Muscle layer of colon (tissue), 2 donors: ENCODE results near the gene KRTAP4-1.
"Not testable (repeated sequence)": the region's sequence is repeated elsewhere in the genome, so short reads cannot be mapped to it uniquely, and the experiment has no call there.

Experiments
- H3K27ac ChIP-seq: one replicate; pipeline ENCODE4 v1.7.0; 2013; ENCODE audit warnings: low read depth, mild to moderate bottlenecking, low read length, moderate library complexity
- H3K27me3 ChIP-seq, 2 donors: one replicate each; pipeline ENCODE4 v1.7.0; 2013; ENCODE audit warnings: low read length in 2 of 2, mild to moderate bottlenecking in 2 of 2; ENCODE audit not compliant: insufficient read depth in 2 of 2, control insufficient read depth in 1 of 2
- H3K36me3 ChIP-seq: one replicate; pipeline ENCODE4 v1.7.0; 2013; ENCODE audit warnings: mild to moderate bottlenecking, low read length; ENCODE audit not compliant: insufficient read depth
- H3K4me1 ChIP-seq: one replicate; pipeline ENCODE4 v1.7.0; 2013; ENCODE audit warnings: mild to moderate bottlenecking, low read length; ENCODE audit not compliant: insufficient read depth
- H3K4me3 ChIP-seq, 2 donors: one replicate each; pipeline ENCODE4 v1.7.0; 2013; ENCODE audit warnings: low read length in 2 of 2, low read depth in 1 of 2, mild to moderate bottlenecking in 1 of 2, moderate library complexity in 1 of 2
- H3K9ac ChIP-seq: one replicate; pipeline ENCODE4 v1.7.0; 2013; ENCODE audit warnings: low read length
- H3K9me3 ChIP-seq: one replicate; pipeline ENCODE4 v1.7.0; 2013; ENCODE audit warnings: mild to moderate bottlenecking, low read length
- donor health status: abdominal sarcoma.
- donor health status: Adenocarcinoma of cecum.

Gene KRTAP4-1

DNA sequence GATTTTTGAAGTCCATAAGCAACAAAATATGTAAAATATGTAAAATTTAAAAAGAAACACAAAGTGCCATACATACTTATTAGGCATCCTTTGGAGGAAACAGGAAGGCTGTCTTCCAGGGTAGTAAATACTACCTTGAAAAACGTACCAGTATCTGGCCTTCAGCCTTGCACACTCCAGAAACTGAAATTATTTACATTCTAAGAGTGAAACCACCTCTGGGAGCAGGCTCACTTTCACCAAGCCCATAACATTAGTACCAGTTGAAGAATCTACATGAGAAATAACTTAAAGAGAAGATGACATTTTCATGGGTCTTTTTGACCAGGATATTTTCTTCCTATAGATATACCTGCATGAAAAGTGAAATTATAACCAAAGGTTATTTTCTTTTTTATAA is 11.4 kb upstream of the KRTAP4-1 start:
- no peaks in the 10 kb centered on the region for H3K27me3 ChIP-seq
- no peak overlapping the region for H3K27ac ChIP-seq
- H3K4me1 ChIP-seq: no peaks in the 10 kb centered on the region
- no peaks in the 10 kb centered on the region for H3K36me3 ChIP-seq
- no peak overlapping the region for H3K9ac ChIP-seq
- no peak overlapping the region for H3K4me3 ChIP-seq
- H3K9me3 ChIP-seq: no peaks in the 10 kb centered on the region

DNA sequence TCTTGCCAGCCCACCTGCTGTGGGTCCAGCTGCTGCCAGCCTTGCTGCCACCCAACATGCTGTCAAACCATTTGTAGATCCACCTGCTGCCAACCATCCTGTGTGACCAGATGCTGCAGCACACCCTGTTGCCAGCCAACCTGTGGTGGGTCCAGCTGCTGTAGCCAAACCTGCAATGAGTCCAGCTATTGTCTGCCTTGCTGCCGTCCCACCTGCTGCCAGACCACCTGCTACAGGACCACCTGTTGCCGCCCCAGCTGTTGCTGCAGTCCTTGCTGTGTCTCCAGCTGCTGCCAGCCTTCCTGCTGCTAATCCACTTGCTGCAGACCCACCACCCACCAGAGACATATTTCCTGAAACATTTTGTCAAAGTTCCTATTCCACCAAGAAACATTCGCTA is 5.6 kb upstream of the KRTAP4-1 start:
- Histone ChIP-seq H3K4me3 (no peak overlapping the region), H3K9ac (no peak overlapping the region), H3K36me3 (no peaks in the 10 kb centered on the region), H3K9me3 (no peaks in the 10 kb centered on the region), H3K27me3 (peaks cover 0 to 4% of the 10 kb centered on the region in 2 donors), H3K27ac (no peak overlapping the region), H3K4me1 (no peaks in the 10 kb centered on the region)

DNA sequence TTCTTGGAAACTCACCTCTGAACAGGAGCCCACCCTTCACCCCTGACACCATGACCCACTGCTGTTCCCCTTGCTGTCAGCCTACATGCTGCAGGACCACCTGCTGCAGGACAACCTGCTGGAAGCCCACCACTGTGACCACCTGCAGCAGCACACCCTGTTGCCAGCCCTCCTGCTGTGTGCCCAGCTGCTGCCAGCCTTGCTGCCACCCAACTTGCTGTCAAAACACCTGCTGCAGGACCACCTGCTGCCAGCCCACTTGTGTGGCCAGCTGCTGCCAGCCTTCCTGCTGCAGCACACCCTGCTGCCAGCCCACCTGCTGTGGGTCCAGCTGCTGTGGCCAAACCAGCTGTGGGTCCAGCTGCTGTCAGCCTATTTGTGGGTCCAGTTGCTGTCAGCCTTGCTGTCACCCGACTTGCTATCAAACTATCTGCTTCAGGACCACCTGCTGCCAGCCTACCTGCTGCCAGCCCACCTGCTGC is 5.2 kb upstream of the KRTAP4-1 start, which contains the start of gene KRTAP9-1:
KRTAP9-1 (plus strand) TSS at position 51 of the 482 bp plus-strand sequence; CDS start at position 51, 0 bp downstream.
- H3K9ac ChIP-seq, H3K27ac ChIP-seq, H3K27me3 ChIP-seq, H3K4me3 ChIP-seq, H3K36me3 ChIP-seq, H3K4me1 ChIP-seq, H3K9me3 ChIP-seq: not testable (repeated sequence)

DNA sequence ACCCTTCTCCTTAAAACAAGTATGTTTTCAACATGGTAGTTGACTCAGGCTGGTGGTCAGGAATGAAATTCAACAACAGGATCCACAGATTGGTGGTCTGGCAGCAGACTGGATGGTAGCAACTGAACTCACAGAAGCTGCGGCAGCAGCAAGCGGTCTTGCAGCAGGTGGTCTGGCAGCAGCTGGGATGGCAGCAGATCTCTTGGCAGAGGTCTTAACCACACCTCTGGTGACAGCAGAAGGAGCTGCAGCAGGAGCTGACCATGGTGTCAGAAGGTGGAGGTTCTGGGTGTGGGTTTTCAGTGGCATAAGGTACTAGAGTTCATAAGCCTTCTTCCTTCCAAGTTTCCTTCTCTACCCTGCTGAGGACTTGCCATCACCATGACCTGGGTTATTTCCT is 2.2 kb upstream of the KRTAP4-1 start:
- Histone ChIP-seq H3K36me3 (no peaks in the 10 kb centered on the region), H3K27ac (no peak overlapping the region), H3K9me3 (no peaks in the 10 kb centered on the region), H3K4me3 (no peak overlapping the region), H3K27me3 (peaks cover 0 to 4% of the 10 kb centered on the region in 2 donors), H3K4me1 (no peaks in the 10 kb centered on the region), H3K9ac (no peak overlapping the region)

DNA sequence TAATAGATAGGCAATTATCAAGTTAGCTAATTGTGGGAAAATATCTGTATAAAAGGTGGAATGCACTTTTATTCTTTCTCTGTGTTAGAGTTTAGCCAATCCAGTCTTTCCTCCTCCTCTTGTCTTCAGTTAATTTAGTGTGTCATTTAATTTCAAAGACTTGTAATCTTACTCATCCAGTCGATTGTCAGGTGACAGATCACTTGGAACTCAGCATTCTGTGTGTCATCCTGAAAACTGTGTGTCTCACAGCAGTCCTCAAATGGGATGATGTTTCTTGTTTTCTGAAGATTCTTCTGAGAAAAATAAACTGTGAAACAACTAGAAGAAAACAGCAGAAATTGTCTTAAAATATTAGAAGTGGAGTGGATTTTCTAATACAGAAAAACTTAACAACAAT is 290 bp upstream of the KRTAP4-1 start:
- Histone ChIP-seq H3K27ac (no peak overlapping the region), H3K9ac (no peak overlapping the region), H3K36me3 (no peaks in the 10 kb centered on the region), H3K4me1 (no peaks in the 10 kb centered on the region), H3K9me3 (no peaks in the 10 kb centered on the region), H3K27me3 (peaks cover 0 to 1% of the 10 kb centered on the region in 2 donors), H3K4me3 (no peak overlapping the region)

DNA sequence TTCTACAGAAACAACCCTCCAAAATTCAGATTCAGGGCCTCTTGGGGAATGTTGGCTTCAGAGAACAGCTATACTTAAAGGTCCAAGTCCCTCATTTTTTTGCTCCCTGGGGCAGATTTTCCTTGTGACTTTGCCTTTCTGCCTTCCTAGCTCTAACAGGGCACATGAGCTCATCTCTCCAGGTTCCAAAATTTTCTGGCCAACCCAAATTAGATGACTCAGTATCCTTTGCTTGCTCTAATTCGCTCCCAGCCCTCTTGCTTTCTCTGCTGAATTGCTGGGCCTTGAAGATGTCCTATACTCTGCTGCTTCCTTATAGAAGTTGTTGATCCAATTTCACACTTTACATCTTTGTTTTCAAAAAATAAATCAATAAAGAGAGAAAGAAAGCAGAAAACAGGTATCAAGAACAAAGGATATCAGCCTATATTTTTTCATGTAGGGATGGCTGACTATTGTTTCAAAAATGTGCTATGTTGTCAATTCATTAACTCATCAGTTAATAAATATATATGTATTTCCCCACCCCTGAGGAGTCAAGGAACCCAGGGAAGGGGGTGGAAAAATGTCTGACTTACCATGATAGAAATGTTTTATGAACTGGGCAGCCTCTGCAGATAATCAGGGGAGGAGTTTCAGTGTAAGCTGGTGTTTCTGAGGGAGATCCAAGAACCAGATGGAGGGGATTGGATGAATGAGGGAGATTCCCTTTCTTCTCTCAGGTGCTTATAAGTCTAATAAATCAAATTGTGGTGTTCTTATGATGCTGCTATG is 5.7 kb downstream of the KRTAP4-1 start:
- Histone ChIP-seq H3K4me1 (no peaks in the 10 kb centered on the region), H3K36me3 (no peaks in the 10 kb centered on the region), H3K9me3 (no peaks in the 10 kb centered on the region), H3K27me3 (no peaks in the 10 kb centered on the region), H3K9ac (no peak overlapping the region), H3K4me3 (no peak overlapping the region), H3K27ac (no peak overlapping the region)

DNA sequence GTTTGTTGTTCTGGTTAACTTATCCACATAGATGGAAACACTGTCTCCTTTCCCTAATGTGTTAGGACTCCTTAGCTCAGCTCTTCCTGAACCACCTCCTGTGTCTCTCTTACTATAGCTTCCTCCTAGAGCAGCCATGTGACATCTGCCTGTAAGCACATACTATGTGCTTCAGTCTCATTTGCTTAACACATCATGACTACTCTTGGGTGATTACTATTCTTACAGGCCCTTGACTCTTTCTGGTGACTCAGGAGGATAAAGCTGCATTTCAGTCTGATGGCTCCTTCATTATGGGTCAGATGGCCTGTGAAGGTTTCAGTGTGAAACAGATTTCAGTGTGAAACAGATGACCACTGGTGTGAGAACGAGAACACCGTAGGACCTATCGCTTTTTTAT is 6.4 kb downstream of the KRTAP4-1 start:
- Histone ChIP-seq H3K27ac (no peak overlapping the region), H3K27me3 (no peaks in the 10 kb centered on the region), H3K36me3 (no peaks in the 10 kb centered on the region), H3K9me3 (no peaks in the 10 kb centered on the region), H3K4me1 (no peaks in the 10 kb centered on the region), H3K9ac (no peak overlapping the region), H3K4me3 (no peak overlapping the region)

DNA sequence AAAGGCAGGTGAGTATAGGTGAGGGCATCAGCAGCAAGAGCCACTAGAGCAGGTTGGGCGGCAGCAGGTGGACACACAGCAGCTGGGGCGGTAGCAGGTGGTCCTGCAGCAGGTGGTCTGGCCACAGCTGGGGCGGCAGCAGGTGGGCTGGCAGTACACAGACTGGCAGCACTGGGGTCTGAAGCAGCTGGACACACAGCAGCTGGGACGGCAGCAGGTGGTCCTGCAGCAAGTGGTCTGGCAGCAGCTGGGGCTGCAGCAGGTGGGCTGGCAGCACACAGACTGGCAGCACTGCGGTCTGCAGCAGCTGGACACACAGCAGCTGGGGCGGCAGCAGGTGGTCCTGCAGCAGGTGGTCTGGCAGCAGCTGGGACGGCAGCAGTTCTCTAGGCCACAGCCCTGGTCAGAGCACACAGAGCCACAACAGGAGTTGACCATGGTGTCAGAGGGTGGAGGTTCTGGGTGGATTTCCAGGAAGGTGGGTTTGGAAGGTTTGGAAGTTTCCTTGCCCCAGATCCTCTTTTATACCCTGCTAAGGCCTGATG is 6.9 kb downstream of the KRTAP4-1 start, which contains the start of gene KRTAP4-2:
KRTAP4-2 (minus strand) TSS at position 495 of the 545 bp plus-strand sequence; CDS start at position 438, 57 bp downstream.
- Histone ChIP-seq H3K9me3 (no peaks in the 10 kb centered on the region), H3K27me3 (no peaks in the 10 kb centered on the region), H3K4me1 (no peaks in the 10 kb centered on the region), H3K4me3 (no peak within 1 kb of the TSS), H3K9ac (no peak within 1 kb of the TSS), H3K27ac (no peak within 1 kb of the TSS), H3K36me3 (no peaks in the 10 kb centered on the region)

DNA sequence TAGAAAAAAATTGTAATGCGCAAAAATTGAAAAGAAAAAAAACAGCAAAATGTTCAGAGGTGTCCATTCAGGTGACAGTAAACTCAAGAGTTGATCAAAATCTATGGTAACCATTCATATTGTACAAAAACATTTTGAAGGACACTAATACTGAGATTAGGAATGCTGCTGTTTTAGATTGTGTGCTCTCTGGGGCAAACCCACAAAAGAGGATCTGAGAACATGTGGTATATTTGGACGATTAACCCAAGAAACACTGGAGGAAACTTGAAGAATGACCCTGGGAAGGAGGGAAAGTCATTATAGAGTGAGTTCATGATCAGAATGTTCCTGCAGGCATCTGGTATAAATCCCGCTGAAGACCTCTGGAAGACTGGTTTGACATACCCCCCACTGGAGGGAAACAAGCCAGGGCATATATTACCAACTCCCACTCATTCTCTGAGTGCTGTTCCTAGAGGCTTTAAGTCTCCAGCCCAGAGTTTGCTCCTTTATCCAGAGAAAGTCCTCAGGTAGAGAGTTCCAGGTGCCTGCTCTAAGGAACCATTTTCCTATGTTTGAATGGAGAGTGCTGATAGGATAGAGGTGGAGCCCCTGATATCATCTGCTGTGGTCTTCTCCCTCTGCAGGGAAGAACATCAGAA is 7.8 kb downstream of the KRTAP4-1 start:
- Histone ChIP-seq H3K27ac (no peak overlapping the region), H3K9me3 (no peaks in the 10 kb centered on the region), H3K4me1 (no peaks in the 10 kb centered on the region), H3K4me3 (no peak overlapping the region), H3K27me3 (no peaks in the 10 kb centered on the region), H3K9ac (no peak overlapping the region), H3K36me3 (no peaks in the 10 kb centered on the region)

DNA sequence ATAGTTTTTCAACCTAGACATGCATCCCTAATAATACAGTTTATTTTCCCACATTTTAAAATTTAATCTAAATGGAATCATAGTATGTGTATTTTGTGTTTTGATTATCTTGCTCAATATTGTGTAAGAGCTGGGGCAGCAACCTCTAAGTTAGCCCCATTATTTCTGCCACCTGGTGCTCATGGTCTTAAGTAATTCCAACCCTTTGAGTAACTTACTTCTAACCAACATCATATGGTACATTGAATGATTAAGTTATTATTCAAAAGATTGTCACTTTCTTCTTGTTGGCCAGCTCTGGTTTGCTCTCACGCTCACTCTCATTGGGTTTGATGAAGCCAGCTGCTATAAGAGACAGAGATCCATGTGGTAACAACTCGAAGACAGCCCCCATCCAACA is 12.8 kb downstream of the KRTAP4-1 start:
- H3K27me3 ChIP-seq: no peaks in the 10 kb centered on the region
- H3K27ac ChIP-seq: no peak overlapping the region
- no peaks in the 10 kb centered on the region for H3K9me3 ChIP-seq
- no peak overlapping the region for H3K4me3 ChIP-seq
- no peaks in the 10 kb centered on the region for H3K36me3 ChIP-seq
- H3K4me1 ChIP-seq: no peaks in the 10 kb centered on the region
- no peak overlapping the region for H3K9ac ChIP-seq

DNA sequence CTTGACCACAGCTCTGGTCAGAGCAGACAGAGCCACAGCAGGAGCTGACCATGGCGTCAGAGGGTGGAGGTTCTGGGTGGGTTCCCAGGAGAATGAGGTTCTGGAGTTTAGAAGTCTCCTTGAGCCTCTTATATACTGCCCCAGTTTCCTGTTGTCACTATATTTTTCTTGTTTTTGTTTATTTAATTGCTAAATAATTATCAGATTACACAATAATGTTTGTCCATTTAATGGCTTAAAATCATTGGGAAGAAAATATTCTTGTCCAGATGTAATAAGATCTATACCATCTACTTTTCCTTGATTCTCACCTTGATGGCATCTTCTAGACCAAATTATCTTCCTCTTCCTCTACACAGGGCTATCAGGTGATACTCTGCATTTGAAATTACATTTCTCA is 16.6 kb downstream of the KRTAP4-1 start, which contains the start of gene KRTAP4-3:
KRTAP4-3 (minus strand) TSS at position 101 of the 400 bp plus-strand sequence; CDS start at position 52, 49 bp downstream.
- no peak within 1 kb of the TSS for H3K9ac ChIP-seq
- H3K9me3 ChIP-seq: no peaks in the 10 kb centered on the region
- H3K36me3 ChIP-seq: no peaks in the 10 kb centered on the region
- H3K4me1 ChIP-seq: no peaks in the 10 kb centered on the region
- H3K27ac ChIP-seq: no peak within 1 kb of the TSS
- no peak within 1 kb of the TSS for H3K4me3 ChIP-seq
- H3K27me3 ChIP-seq: no peaks in the 10 kb centered on the region
